ENCODE data around the gene ZBTB7B.

ZBTB7B gene

DNA sequence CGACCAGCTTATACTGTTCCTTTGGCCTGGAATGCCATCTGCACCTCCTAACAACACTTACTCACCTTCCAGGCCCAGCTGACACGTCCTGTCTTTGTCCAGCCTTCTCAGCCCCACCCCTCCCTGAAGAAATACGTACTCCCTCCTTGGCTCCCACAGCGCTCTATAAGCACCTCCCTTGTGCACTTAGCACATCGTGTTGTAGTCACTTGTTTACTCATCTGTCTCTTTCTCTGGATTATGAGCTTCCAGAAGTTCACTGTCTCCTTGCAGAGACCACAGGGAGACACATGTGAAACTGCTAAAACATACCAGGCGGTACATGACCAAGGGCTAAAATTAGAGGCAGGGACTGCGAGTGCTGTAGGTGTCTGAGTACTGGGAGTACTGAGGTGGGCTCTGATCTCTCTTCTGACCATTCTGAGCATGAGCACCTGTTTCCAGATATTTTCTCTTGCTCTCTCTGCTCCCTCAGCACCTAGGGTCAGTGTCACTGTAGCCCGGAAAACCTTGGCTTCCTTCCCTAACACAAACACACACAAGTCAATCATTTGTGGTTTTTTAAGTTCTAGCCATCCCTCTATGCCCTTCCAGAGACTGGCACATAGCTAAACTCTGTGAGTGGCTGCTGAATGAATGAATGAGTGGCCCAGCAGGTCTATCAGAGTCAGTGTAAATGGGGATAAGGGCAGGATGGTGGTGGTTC, 36.2 kb downstream of the ZBTB7B start:
- H3K27ac ChIP-seq: peak overlapping the region; percentile 82

DNA sequence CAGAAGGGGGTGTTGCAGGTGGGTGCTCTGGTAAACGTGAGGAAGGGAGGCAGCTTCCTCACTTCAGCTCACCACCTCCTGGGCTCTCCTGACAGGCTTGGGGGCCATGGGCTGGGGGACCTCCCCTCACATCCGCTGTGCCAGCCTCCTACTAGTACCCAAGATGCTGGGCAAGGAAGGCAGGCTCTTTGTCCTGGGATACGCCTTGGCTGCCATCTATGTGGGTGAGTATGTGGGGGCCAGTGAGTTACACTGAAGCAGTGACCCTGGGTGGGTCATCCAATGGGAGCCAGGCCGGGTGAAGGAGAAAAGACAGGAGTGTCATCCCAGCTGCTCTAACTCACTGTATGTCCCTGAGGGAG, 36.7 kb downstream of the ZBTB7B start:
- TF ChIP-seq, protein P1, sequence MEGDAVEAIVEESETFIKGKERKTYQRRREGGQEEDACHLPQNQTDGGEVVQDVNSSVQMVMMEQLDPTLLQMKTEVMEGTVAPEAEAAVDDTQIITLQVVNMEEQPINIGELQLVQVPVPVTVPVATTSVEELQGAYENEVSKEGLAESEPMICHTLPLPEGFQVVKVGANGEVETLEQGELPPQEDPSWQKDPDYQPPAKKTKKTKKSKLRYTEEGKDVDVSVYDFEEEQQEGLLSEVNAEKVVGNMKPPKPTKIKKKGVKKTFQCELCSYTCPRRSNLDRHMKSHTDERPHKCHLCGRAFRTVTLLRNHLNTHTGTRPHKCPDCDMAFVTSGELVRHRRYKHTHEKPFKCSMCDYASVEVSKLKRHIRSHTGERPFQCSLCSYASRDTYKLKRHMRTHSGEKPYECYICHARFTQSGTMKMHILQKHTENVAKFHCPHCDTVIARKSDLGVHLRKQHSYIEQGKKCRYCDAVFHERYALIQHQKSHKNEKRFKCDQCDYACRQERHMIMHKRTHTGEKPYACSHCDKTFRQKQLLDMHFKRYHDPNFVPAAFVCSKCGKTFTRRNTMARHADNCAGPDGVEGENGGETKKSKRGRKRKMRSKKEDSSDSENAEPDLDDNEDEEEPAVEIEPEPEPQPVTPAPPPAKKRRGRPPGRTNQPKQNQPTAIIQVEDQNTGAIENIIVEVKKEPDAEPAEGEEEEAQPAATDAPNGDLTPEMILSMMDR (IDR thresholded peaks at IDR 0.05): no peak
- TF ChIP-seq ZFX (IDR thresholded peaks at IDR 0.05; ENCODE audit: borderline replicate concordance): no peak
- H3K27ac ChIP-seq: peak overlapping the region; percentile 82

More for the DNA sequence above, 36.2 kb downstream of the ZBTB7B start:
- TF ChIP-seq, protein P1 (IDR thresholded peaks at IDR 0.05): no peak
- no peak for TF ChIP-seq ZFX (IDR thresholded peaks at IDR 0.05; ENCODE audit: borderline replicate concordance)

DNA sequence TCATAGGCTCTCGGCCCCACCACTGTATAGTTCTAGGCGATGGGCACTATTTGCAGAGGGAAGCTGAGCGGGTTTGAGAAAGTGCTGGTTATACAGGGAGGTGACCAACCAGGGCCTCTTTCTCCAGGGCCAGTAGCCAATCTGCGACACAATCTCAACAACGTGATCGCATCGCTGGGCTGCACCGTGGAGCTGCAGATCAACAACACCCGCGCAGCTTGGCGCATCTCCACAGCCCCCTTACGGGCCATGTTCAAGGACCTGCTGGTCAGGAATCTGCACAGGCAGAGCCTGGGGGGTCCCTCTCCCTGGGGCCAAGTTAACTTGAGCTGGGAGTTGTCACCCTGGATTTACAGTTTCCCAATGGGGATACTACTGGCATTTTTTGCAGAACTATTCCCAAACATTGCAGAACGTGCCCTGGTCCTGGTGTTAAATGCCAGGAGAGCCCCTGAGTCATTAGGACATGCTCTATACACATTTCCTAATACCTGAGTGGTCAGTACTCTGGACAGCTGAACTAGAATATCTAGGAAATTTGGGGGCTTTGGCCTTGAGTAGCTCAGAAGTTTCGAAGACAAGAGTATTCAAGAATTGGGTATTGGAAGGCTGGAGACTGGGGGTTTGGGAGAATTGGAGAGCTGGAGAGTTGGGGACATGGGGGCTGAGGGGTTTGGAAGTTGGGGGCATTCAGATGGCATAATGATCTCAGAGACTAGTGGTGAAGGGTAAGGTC, 37.9 kb downstream of the ZBTB7B start:
- no peak overlapping the region for H3K27ac ChIP-seq
- TF ChIP-seq, protein P1 (IDR thresholded peaks at IDR 0.05): no peak
- no peak for TF ChIP-seq ZFX (IDR thresholded peaks at IDR 0.05; ENCODE audit: borderline replicate concordance)

DNA sequence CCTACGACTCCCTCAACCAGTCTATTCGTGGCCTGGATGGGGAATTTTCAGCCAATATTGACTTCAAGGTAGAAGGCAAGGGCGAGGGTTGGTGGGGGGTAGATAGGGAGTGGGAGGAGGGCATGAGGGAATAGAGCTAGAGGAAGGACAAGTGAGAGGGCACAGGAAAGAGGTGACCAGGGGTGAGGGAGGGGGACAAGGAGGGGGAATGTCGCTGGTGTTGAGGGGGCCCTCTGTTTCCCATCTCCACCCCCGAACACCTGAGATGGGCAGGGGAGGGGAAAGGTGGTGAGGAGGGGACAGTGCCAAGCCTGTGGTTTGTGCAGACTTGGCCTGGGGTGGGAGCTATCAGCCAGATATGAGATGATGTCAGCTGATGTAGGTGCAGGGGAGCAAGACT, 40.2 kb downstream of the ZBTB7B start:
- no peak for TF ChIP-seq ZFX (IDR thresholded peaks at IDR 0.05; ENCODE audit: borderline replicate concordance)
- TF ChIP-seq, protein P1 (IDR thresholded peaks at IDR 0.05): no peak

DNA sequence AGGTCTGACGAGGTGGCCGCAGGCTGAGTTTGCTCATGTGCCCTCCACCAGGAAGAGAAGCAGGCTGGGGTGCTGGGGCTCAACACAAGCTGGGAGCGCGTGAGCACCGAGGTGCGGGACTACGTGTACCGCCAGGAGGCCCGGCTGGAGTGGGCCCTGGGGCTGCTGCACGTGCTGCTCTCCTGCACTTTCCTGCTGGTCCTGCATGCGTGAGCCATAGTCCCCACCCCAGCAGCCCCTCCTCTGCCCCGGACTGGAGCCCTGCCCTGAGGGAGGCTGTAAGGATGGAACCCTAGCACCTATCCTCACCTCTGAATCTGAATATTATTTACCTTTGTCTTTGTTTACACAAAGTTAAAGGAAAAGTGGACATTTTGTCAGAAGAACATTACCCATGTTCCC, 40.7 kb downstream of the ZBTB7B start:
- no peak overlapping the region for H3K27ac ChIP-seq
- TF ChIP-seq, protein P1 (IDR thresholded peaks at IDR 0.05): no peak
- no peak for TF ChIP-seq ZFX (IDR thresholded peaks at IDR 0.05; ENCODE audit: borderline replicate concordance)

More for the DNA sequence above, 40.2 kb downstream of the ZBTB7B start:
- no peak overlapping the region for H3K27ac ChIP-seq

DNA sequence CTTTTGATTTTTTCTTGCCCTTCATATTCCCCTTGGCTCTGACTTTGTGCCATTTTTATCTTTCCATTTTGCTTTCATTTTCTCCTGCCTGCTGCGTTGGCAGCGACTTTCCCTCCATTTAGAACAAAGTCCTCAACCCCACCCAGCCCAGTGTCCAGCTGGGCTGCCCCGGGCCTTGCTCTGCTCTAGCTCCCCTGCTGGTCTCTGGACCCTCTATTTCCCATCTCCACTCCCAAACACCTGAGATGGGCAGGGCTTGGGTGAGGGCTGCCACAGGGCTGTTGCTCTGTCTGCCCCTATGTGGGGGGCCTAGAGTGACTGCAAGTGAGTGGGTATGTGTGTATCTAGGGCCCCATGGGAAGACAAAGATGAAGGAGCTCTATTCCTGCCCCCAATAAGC, 41.2 kb downstream of the ZBTB7B start:
- H3K27ac ChIP-seq: peak overlapping the region; percentile 40; the same call in 1 of the 2 replicates
- TF ChIP-seq ZFX (IDR thresholded peaks at IDR 0.05; ENCODE audit: borderline replicate concordance): no peak

DNA sequence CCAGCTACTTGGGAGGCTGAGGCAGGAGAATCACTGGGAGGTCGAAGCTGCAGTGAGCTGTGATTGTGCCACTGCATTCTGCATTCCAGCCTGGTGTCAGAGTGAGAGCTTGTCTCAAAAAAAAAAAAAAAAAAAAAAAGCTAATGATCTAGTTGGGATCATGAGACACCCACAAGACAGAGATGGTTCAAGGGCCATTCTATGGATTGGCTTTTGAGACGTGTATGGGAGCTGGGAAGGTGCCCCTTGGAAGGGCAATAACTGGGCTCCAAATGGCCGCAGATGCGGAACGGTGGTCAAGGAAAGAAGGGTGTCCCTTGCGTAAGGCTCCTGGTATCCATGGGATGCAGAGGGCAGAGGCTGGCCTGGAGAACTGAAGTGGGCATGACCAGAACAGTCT, 41.8 kb downstream of the ZBTB7B start:
- TF ChIP-seq, protein P1 (IDR thresholded peaks at IDR 0.05): no peak
- TF ChIP-seq ZFX (IDR thresholded peaks at IDR 0.05; ENCODE audit: borderline replicate concordance): no peak
- H3K27ac ChIP-seq: peak overlapping the region; percentile 40; the same call in 1 of the 2 replicates
